ENCODE data around the gene EFTUD2. TPM values are rescaled to one million over a fixed set of nuclear protein-coding genes. Genes with fewer than 3 reads are reported as not detected.

The EFTUD2 gene
- total and polyA plus RNA-seq, 10 donors = 39.0 to 140 (median 102) TPM

- intact Hi-C loops (cut with DNase I; ENCODE audit: low total_unique reads) = no loop called here
Measured at GRCh38 chr17:44830359-44831288, 68.6 kb downstream of the EFTUD2 start.

DNA sequence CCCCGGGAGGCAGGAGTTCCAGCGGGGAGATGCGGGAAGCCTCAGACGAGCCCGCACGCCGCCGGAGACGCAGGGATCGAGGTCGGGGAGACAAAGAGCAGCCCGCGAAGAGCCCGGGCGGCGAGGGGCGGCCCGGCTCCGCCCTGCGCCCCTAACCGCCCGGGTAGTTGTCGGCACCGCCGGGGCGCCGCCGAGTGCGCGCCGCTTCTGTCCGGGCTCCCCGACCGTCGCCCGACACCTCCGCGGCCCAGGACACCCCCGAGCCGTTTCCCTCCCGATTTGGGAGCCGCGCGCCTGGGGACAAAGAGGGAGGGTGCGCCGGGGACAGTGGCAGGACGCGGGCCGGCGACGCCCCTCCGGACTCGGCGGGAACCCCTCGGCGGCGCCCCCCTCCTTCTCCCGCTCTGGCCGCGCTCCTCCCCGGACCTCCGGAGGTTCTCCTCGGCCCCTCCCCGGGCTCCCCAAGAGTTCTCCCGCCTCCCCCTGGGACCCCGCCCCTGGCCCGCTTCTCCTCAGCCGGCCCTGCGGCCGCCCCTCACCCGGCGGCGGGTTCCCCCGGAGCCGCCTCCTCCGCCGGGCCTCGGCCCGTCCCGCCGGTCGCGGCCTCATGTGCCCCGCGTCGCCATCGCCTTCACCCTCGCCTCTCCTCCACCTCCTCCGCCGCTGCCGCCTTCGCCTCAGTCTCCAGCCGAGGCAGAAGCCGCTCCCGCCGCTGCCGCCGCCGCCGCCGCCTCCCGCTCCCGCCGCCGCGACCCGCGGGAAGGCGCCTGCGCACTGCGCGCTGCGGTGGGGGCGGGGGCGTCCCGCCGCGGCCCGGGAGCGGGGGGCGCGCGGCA, 69.5 kb downstream of the EFTUD2 start, which contains the start of gene GJC1:
Gene GJC1 (minus strand): TSS at position 765 of the 836 bp plus-strand sequence. CDS start 24,470 bp downstream, outside the sequence.
- Histone ChIP-seq H3K4me1 (peaks cover 6 to 26% (median 22%) of the 10 kb centered on the region in 6 donors), H3K27ac (peak within 1 kb of the TSS in 1 of 8 donors; percentile 35), H3K4me3 (peak within 1 kb of the TSS; percentile 37 to 74 (median 52)), H3K27me3 (replicated peaks in 1 of 7) (peaks cover 6 to 100% (median 69%) of the 10 kb centered on the region in 7 donors), H3K36me3 (no peaks in the 10 kb centered on the region), H3K9me3 (no peaks in the 10 kb centered on the region)
- intact Hi-C loops (cut with DNase I; ENCODE audit: low total_unique reads) = no loop called here
- 0 to 2% (median 0%) methylated on average over 34 to 123 of the region's 123 CpGs for WGBS, 5 donors
- peak; percentile 63 for DNase-seq
- TF ChIP-seq POLR2A (IDR thresholded peaks at IDR 0.05) (no peak), POLR2AphosphoS5 (IDR thresholded peaks at IDR 0.05) (peak in 2 of 3 donors; percentile 37 to 50), CTCF (IDR thresholded peaks at IDR 0.05 in 8 of 11, conservative IDR thresholded peaks at IDR 0.05 in 3 of 11) (no peak)

More at GRCh38 chr17:44830359-44831288, 68.6 kb downstream of the EFTUD2 start:
- Histone ChIP-seq H3K9me3 (no peaks in the 10 kb centered on the region), H3K36me3 (no peaks in the 10 kb centered on the region), H3K4me1 (peaks cover 6 to 26% (median 22%) of the 10 kb centered on the region in 6 donors), H3K27ac (peak overlapping the region in 1 of 8 donors; percentile 18), H3K27me3 (replicated peaks in 1 of 7) (peaks cover 6 to 99% (median 67%) of the 10 kb centered on the region in 7 donors), H3K4me3 (peak overlapping the region; percentile 18 to 74 (median 52))
- WGBS, 5 donors = 4 to 11% (median 5%) methylated on average over 19 to 58 of the region's 58 CpGs
- peak; percentile 64 for DNase-seq
- TF ChIP-seq POLR2AphosphoS5 (IDR thresholded peaks at IDR 0.05) = no peak
- TF ChIP-seq CTCF (IDR thresholded peaks at IDR 0.05 in 8 of 11, conservative IDR thresholded peaks at IDR 0.05 in 3 of 11) = no peak
- TF ChIP-seq POLR2A (IDR thresholded peaks at IDR 0.05) = no peak

GRCh38 chr17:44828919-44829522, 70.2 kb downstream of the EFTUD2 start:
- intact Hi-C loops (cut with DNase I; ENCODE audit: low total_unique reads) = no loop called here
- 3 to 4% (median 4%) methylated on average over 20 to 21 of the region's 21 CpGs for WGBS, 5 donors
- peaks cover 6 to 100% (median 75%) of the 10 kb centered on the region in 7 donors for H3K27me3 ChIP-seq (replicated peaks in 1 of 7)

More at GRCh38 chr17:44828919-44829522, 70.2 kb downstream of the EFTUD2 start:
- TF ChIP-seq POLR2A (IDR thresholded peaks at IDR 0.05) = no peak
- no peak for TF ChIP-seq POLR2AphosphoS5 (IDR thresholded peaks at IDR 0.05)
- no peak for TF ChIP-seq CTCF (IDR thresholded peaks at IDR 0.05 in 8 of 11, conservative IDR thresholded peaks at IDR 0.05 in 3 of 11)
- H3K9me3 ChIP-seq = no peaks in the 10 kb centered on the region
- peak overlapping the region; percentile 37 to 74 (median 52) for H3K4me3 ChIP-seq
- H3K36me3 ChIP-seq = no peaks in the 10 kb centered on the region
- H3K4me1 ChIP-seq = peaks cover 6 to 26% (median 22%) of the 10 kb centered on the region in 6 donors
- no peak for DNase-seq
- H3K27ac ChIP-seq = peak overlapping the region in 1 of 8 donors; percentile 35
